Adipose tissue (tissue), 3 donors: Measurements from ENCODE around the gene DEXI. TPM values are rescaled to one million over a fixed set of nuclear protein-coding genes. Genes with fewer than 3 reads are reported as not detected.
"Not testable (repeated sequence)": the region's sequence is repeated elsewhere in the genome, so short reads cannot be mapped to it uniquely, and the experiment has no call there.

Source experiments
- H3K27ac ChIP-seq: one replicate; pipeline ENCODE4 v1.5.1; 2013; ENCODE audit warnings: low read depth, low read length
- WGBS, 3 donors: extraction: QIAGEN DNeasy Blood & Tissue Kit; methylation state at CpG; one replicate each; pipeline ENCODE4 v1.1.7; 2013; 5-methylcytosine and 5-hydroxymethylcytosine counted together
- polyA plus RNA-seq, 3 donors: library from polyadenylated mRNA; stranded (reverse); fragments of 200-250 nt; gene quantifications; one replicate each; pipeline ENCODE4 v1.2.3, GENCODE V29; 2013
- donor health status: healthy with polysubstance abuse.
- donor health status: Bipolar disorder and iron deficiency.
- donor health status: healthy.

DEXI gene
- polyA plus RNA-seq, 3 donors = 26.2 to 45.1 (median 44.9) TPM

DNA sequence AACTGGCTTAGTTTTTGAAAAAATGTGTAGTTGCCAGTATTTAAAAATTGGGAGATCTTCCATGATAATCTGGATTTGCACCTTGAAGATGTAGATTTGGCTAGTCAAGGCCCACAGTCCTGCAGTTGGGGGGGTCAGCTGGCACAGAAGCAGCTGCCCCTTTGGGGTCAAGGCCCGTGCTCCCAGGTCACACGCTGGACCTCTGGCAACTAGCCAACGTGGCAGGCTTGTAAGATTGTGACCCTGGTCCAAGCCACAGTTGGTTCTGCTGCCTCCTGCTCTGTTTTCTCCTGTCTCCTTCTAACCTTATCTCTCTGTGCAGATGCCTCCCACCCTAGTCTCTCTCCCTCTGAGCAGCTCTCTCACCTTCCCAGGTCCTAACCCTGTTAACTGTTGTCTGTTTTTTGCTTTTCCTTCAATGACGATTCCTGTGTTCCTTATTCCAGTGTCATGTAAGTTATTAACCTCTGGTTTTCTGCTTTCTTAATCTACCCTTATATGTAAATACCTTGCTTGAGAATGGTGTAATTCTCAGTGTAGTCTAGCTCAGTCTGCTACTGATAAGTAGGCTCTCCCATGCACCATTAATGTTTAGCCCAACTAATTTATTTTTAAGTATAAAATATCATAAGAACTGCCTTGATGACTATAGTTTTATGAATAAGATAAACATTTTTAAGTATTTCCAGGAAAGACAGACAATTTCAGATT, 30.0 kb upstream of the DEXI start:
- 57 to 58% (median 57%) methylated on average over 4 of the region's 4 CpGs for WGBS, 3 donors
- no peak overlapping the region for H3K27ac ChIP-seq

DNA sequence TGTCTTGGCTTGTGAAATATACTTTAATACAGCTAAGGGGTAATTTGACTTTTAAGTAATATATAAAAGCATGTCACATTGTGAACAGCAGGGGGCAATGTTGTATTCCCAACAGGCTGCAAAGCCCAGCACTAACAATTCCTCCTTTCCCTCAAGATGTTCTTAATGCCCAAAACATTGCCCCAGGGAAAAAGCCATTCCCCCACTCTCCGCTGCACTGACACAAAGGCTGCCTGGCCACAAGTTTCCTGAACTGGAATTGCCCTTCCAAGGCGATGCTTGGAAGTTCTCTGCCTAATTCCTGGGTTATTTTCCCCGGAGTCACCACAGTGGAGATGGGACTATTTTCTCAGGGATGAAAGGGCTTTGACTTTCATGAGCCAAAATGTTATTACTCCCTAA, 29.3 kb upstream of the DEXI start:
- no peak overlapping the region for H3K27ac ChIP-seq
- 35 to 46% (median 46%) methylated on average over 3 of the region's 3 CpGs for WGBS, 3 donors

DNA sequence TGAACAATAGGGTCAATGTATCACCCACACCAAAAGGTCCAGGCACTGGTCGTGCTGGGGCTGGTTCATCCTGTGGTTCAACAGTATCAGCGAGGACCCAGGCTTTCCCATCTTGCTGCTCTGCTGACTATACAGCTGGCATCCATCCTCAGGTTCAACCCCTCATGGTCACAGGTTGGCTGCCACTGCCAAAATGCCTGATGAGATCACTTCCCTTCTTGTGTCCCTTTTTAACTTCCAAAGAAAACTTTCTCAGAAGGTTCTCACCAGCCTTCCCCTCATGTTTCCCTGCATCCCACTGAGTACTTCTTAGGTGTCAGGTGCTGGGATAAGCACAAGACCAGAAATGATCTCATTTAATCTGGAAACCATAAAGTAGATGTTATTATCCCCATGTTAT, 27.8 kb upstream of the DEXI start:
- no peak overlapping the region for H3K27ac ChIP-seq
- whole genome bisulfite sequencing, 3 donors = 88 to 93% (median 92%) methylated on average over 2 of the region's 2 CpGs

DNA sequence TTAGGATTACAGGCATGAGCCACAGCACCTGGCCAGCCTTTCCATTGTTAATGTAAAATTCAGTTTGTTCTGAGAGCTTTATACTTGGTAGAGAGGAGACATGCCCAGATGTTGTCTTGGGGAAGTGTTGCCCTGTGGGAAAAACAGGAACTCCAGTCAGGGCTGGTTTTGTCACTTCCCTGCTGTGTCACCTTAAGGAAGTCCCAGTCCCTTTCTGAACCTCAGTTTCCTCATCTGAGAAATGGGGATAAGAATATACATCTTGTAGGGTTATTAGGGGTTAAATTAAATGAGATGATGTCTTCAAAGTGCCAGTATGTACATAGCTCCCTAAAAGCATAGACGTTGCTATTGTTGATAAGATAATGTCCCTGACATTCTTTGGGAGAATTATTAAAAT, 27.3 kb upstream of the DEXI start:
- WGBS, 3 donors = 16 to 82% (median 72%) methylated on average over 1 of the region's 1 CpG

GRCh38 chr16:10968498-10968897, 26.2 kb upstream of the DEXI start:
- H3K27ac ChIP-seq = no peak overlapping the region
- 76 to 85% (median 79%) methylated on average over 3 of the region's 3 CpGs for WGBS, 3 donors

More for the DNA sequence above, 27.3 kb upstream of the DEXI start:
- no peak overlapping the region for H3K27ac ChIP-seq

- 52 to 92% (median 65%) methylated on average over 5 of the region's 5 CpGs for WGBS, 3 donors
- H3K27ac ChIP-seq = no peak overlapping the region
These were observed 25.7 kb upstream of the DEXI start for GRCh38 chr16:10967986-10968385.

GRCh38 chr16:10966559-10966958, 24.3 kb upstream of the DEXI start:
- WGBS, 3 donors = 47 to 70% (median 57%) methylated on average over 4 of the region's 4 CpGs
- not testable (repeated sequence) for H3K27ac ChIP-seq

- H3K27ac ChIP-seq = no peak overlapping the region
- WGBS, 3 donors = 62 to 82% (median 74%) methylated on average over 5 of the region's 5 CpGs
These were observed 23.9 kb upstream of the DEXI start for GRCh38 chr16:10966129-10966528.

- 83 to 89% (median 86%) methylated on average over 6 of the region's 6 CpGs for WGBS, 3 donors
- H3K27ac ChIP-seq = no peak overlapping the region
These were observed 23.3 kb upstream of the DEXI start for GRCh38 chr16:10965440-10966061.

DNA sequence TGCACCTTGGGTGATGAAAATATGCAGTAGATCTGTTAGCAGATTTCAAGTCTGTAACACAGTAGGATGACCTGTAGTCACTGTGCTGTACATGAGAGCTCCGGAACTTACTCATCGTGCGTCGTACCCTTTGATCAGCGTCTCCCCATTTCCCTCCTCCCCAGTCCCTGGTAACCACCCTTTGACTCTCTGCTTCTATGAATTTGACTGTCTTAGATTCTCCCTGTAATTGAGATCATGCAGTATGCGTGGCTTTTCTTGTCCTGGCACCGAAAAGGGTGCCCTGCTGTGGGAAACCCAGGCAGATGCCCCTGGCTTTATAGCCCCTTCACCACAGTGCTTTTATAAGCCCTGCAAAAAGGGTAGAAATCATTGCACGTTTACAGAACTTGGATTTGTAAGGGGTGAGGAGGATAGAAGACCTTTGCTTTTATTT, 22.6 kb upstream of the DEXI start:
- no peak overlapping the region for H3K27ac ChIP-seq
- WGBS, 3 donors = 88 to 94% (median 92%) methylated on average over 8 of the region's 8 CpGs

- H3K27ac ChIP-seq = no peak overlapping the region
- 26 to 40% (median 40%) methylated on average over 20 of the region's 20 CpGs for WGBS, 3 donors
These were observed 22.0 kb upstream of the DEXI start for GRCh38 chr16:10964039-10964890.

GRCh38 chr16:10961231-10961630, 19.0 kb upstream of the DEXI start:
- no peak overlapping the region for H3K27ac ChIP-seq
- WGBS, 3 donors = 77 to 82% (median 79%) methylated on average over 7 of the region's 7 CpGs

DNA sequence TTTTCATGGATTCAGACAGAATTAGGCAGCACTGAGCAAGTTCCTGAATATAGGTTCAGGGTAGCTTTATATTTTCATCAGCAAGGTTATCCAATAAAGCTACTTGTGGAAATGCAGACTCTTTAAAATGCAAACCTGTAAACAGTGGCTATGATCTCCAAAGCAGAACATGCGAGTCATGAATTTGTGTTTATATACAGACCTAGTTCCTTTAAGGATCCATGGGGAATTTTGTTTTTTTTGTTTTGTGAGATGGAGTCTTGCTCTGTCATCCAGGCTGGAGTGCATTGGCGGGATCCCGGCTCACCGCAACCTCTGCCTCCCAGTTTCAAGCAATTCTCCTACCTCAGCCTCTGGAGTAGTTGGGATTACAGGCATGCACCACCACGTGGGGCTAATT, 16.9 kb upstream of the DEXI start:
- 92 to 94% (median 92%) methylated on average over 5 of the region's 5 CpGs for WGBS, 3 donors
- H3K27ac ChIP-seq = no peak overlapping the region

- WGBS, 3 donors = 77 to 85% (median 80%) methylated on average over 6 of the region's 6 CpGs
- no peak overlapping the region for H3K27ac ChIP-seq
These were observed 15.7 kb upstream of the DEXI start for GRCh38 chr16:10957771-10958482.

DNA sequence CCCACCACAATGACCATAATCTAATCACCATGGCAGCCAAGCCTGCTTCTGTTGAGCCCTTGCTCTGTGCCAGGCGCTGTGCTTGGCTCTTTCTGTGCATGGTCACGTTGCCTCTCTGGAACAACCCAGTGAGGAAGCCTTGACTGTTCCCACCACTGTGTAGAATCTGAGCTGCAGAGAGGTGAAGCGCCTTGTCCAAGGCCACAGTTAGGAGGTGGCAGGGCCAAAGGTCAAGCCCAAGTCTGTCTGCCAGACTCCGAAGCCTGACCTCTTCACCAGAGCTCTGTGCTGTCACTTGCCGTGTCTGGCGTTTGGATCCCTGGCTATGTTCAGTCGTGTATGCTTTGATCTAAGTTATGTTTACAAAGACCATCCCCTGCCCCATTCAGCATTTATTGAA, 12.6 kb upstream of the DEXI start:
- H3K27ac ChIP-seq = no peak overlapping the region
- WGBS, 3 donors = 78 to 91% (median 88%) methylated on average over 7 of the region's 7 CpGs

DNA sequence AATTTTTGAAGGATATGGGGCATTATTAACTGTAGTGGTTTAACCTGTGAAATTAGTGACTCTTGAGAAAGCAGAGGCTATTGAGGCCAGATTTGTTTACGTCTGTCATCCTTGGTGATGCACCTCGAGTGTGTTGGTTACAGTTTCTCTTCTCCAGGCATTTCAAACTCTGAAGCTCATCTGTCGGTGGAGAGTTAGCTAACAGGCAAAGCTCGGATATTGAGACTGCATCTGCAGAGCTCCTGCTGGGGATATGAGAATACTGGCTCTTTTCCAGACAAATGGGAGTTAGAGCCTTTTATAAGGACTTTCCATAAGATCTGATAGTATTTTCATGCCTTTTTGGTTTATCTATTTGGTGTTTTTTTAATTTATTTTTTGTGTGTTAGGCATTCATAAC, 8.8 kb upstream of the DEXI start:
- H3K27ac ChIP-seq = no peak overlapping the region
- 65 to 69% (median 66%) methylated on average over 4 of the region's 4 CpGs for WGBS, 3 donors

DNA sequence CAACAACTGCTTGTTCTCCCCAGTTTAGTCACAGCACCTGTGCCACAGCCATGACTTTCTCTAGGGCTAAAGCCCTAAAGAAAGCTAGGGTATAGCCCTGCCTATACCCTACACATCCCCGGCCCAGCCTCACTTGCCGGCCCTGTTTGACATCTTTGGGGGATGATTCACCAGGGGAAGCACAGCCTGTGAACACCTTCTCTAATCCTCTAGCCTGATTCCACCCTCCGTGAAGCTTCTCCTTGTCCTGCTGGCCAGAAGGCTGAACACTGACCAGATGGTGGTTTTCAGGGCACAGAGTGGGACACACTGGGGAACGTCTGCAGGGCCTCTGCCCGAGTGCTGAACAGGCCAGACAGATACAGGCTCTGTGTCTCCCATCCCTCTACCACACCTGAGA, 8.1 kb upstream of the DEXI start:
- H3K27ac ChIP-seq = no peak overlapping the region
- WGBS, 3 donors = 67 to 82% (median 81%) methylated on average over 5 of the region's 5 CpGs

- H3K27ac ChIP-seq = no peak overlapping the region
These were observed 7.2 kb upstream of the DEXI start for GRCh38 chr16:10949424-10949970.

More at GRCh38 chr16:10949424-10949970, 7.2 kb upstream of the DEXI start:
- 70 to 89% (median 78%) methylated on average over 7 of the region's 7 CpGs for WGBS, 3 donors
